ENCODE results near the gene ERF. TPM values are rescaled to one million over a fixed set of nuclear protein-coding genes. Genes with fewer than 3 reads are reported as not detected.

Gene ERF
- total RNA-seq, 1 experiment from 2014 or later, result 32.6 TPM

DNA sequence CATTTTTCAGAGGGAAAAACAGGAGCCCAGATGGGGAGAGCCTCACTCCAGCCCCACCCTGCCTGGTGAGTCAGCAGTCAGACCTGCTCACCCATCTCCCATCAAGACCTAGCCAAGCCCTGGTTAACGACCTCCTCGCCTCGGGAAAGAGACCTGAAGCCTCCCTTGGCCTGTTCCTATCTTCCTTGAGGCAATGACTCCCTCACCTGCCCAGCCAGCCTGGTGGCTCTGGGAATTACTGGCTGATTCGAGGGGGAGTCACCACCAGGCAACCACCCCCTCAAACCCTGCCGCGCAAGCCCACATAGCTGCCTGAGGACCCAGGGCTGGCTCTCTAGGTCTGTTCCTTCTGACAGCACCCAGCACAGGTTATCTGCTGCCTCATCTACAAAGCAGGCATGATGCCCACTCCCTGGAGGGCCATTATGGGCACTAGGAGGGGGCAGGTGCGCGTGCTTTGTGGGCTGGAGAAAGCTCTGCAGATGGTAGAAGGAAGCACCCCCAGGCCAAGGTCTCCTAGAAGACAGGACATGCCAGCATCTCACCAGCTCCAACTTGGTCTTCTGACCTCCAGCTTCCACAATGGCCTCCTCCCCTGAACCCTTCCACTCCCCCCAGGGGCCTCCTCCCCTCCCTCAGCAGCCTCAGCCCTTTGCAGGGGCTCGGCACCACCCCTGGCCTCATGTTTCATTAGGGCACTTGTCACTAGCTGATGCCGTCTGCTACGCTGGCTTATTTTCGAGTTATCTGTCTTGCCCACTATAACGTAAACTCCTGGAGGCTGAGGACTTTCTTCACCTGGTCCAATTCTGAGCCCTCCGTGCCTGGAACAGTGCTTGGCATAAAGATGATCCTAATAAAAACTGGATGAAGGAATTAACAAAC is 47.8 kb downstream of the ERF start:
- H3K27ac ChIP-seq, result peak overlapping the region; percentile 67
- no peak overlapping the region for H3K4me3 ChIP-seq
- no peak for DNase-seq (ENCODE audit: low read depth in 1 of 2, low spot score in 2 of 2)
- H3K27me3 ChIP-seq (replicated peaks), result no peaks in the 10 kb centered on the region
- no peaks in the 10 kb centered on the region; the same call in 1 of the 2 replicates for H3K9me3 ChIP-seq (replicated peaks)
- peaks cover 32% of the 10 kb centered on the region for H3K4me1 ChIP-seq (replicated peaks)
- peaks cover 43% of the 10 kb centered on the region for H3K36me3 ChIP-seq

DNA sequence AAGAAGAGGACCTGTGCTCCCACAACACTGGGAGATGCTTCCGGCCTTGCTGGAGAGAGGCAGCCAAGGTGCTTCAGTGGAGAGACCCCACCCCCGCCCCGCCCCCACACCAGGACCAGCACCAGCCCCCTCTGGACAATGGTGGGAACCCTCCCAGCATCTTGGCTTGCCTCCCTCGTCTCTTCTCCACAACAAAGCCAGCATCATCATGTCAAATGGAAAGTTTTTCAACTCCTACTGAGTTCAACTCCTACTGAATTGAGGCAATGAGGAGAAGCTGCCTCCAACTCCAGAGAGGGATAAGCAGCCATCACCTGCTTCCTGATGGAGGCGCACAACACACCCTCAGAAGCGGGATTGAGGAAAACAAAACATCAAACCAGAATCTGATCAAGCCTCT is 50.3 kb downstream of the ERF start:
- Histone ChIP-seq H3K27ac (no peak overlapping the region), H3K4me3 (no peak overlapping the region), H3K36me3 (peaks cover 42% of the 10 kb centered on the region), H3K4me1 (replicated peaks) (peaks cover 34% of the 10 kb centered on the region), H3K9me3 (replicated peaks) (no peaks in the 10 kb centered on the region; the same call in 1 of the 2 replicates), H3K27me3 (replicated peaks) (no peaks in the 10 kb centered on the region)
- DNase-seq (ENCODE audit: low read depth in 1 of 2, low spot score in 2 of 2), result no peak

DNA sequence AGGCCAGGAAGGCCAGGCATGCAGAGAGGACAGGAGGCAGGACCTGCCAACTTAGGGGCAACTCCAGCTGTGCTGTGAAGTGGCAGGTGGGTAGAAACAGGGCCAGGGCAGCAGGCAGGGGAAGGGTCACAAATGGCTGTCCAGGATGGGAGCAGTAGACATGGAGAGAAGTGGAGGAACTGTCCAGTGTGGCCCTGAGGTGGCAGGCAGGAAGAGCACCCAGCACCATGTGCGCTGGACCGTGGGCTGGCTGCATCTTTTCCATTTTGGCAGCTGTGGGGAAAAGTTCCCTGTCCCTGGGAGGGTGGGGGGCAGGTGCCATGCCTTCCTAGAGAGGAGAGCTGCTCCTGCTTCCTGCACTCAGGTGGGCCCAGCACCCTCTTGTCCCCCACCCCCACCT is 51.2 kb downstream of the ERF start:
- Histone ChIP-seq H3K9me3 (replicated peaks) (no peaks in the 10 kb centered on the region; the same call in 1 of the 2 replicates), H3K4me3 (no peak overlapping the region), H3K27me3 (replicated peaks) (no peaks in the 10 kb centered on the region), H3K36me3 (peaks cover 43% of the 10 kb centered on the region), H3K4me1 (replicated peaks) (peaks cover 32% of the 10 kb centered on the region), H3K27ac (no peak overlapping the region)
- no peak for DNase-seq (ENCODE audit: low read depth in 1 of 2, low spot score in 2 of 2)

DNA sequence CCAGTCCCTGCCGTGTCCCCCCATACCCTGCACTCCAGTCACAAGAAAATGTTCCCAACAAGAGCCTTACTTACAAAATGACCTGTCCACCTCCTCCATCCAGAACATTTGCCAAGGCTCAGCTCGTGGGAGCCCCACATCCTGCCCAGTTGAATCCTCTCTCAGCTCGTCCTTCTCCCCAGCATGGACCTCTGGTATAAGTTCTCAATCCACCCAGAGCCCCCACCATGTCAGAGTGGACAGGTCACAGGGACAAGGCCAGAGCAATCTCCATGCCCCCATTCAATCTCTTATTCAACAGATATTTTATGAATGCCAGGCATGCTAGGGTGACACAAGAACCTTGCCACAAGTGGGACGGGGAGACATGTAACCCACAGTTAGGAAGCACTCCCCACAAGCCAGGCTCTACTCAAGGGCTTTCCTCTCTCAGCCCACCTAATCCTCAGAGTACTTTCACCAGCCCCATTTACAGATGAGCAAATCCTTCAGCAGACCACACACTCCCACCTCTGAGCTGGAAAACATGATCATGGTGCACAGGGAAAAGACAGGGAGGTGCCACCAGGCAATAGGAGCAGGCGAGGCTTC is 52.5 kb downstream of the ERF start:
- Histone ChIP-seq H3K4me1 (replicated peaks) (peaks cover 19% of the 10 kb centered on the region), H3K4me3 (no peak overlapping the region)
- DNase-seq (ENCODE audit: low read depth in 1 of 2, low spot score in 2 of 2), result no peak

DNA sequence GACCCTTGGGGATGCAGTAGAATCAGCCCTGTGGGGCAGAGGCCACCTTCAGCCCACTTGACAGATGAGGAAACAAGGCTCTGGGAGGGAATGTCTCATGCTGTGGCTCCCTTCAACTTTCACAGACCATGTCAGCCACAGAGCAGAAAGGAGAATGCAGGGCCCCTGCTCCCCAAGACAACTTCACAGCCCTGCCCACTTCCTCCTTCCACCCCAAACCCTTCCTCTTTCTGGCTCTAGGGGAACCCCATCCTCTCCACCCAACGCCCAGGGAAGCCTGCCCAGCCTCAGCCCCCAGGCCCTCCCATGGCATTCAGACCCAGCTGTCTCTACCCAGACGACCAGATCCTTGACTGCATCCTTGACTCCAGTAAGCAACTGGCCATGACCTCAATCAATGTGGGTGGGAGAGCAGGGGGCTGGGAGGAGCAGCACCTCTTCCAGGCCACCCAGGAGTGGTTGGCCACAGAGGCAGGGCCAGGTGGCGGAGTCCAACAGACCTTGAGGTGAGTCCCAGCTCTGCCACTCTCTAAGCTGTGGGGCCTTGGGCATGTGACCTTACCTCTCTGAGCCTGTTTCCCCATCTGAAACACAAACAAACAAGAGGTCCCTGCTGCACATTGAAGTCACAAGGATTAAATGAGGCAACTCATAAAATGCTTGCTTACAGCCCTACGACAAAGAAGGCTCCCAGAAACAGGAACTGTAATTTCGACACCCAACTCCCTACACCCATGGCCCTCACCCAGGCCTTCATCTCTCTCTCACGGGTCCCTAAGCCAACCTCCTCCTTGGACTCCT is 53.2 kb downstream of the ERF start:
- no peak overlapping the region for H3K27ac ChIP-seq
- peaks cover 35% of the 10 kb centered on the region for H3K36me3 ChIP-seq

More for the DNA sequence above, 52.5 kb downstream of the ERF start:
- no peak overlapping the region for H3K27ac ChIP-seq
- no peaks in the 10 kb centered on the region for H3K9me3 ChIP-seq (replicated peaks)
- peaks cover 40% of the 10 kb centered on the region for H3K36me3 ChIP-seq
- no peaks in the 10 kb centered on the region for H3K27me3 ChIP-seq (replicated peaks)

DNA sequence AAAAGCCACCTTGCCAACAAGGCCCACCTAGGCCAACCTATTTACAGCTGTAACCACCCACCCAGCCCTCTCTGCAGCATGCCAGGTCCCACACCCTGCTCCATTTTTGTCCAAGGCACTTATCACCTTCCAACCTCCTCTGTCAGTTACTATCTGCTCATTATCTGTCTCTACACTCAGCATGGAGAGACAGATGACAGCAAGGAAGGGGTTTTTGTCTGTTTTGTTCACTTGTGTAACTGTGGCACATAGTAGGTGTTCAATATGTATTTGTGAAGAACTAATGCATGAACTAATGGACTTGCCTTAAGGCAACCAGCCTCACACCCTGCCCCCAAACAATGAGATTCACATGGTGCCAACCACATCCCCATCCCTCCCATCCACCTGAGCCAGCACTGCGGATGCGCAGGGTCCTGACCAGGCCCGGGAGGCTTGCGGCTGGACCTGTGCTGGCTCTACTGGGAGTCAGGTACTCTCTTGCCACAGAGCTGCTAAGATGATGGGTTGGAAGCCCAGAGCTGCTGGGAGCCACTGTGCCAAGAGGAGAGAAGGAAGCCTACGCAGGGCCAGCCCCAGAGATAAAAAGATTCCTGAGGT is 54.7 kb downstream of the ERF start:
- no peaks in the 10 kb centered on the region for H3K9me3 ChIP-seq (replicated peaks)
- no peak overlapping the region for H3K27ac ChIP-seq
- no peak overlapping the region for H3K4me3 ChIP-seq
- H3K36me3 ChIP-seq, result peaks cover 28% of the 10 kb centered on the region
- DNase-seq (ENCODE audit: low read depth in 1 of 2, low spot score in 2 of 2), result no peak
- H3K4me1 ChIP-seq (replicated peaks), result peaks cover 6% of the 10 kb centered on the region; the same call in 1 of the 2 replicates
- H3K27me3 ChIP-seq (replicated peaks), result no peaks in the 10 kb centered on the region

More for the DNA sequence above, 53.2 kb downstream of the ERF start:
- no peak for DNase-seq (ENCODE audit: low read depth in 1 of 2, low spot score in 2 of 2)
- no peaks in the 10 kb centered on the region for H3K27me3 ChIP-seq (replicated peaks)
- H3K4me1 ChIP-seq (replicated peaks), result peaks cover 12% of the 10 kb centered on the region
- no peak overlapping the region for H3K4me3 ChIP-seq
- H3K9me3 ChIP-seq (replicated peaks), result no peaks in the 10 kb centered on the region

DNA sequence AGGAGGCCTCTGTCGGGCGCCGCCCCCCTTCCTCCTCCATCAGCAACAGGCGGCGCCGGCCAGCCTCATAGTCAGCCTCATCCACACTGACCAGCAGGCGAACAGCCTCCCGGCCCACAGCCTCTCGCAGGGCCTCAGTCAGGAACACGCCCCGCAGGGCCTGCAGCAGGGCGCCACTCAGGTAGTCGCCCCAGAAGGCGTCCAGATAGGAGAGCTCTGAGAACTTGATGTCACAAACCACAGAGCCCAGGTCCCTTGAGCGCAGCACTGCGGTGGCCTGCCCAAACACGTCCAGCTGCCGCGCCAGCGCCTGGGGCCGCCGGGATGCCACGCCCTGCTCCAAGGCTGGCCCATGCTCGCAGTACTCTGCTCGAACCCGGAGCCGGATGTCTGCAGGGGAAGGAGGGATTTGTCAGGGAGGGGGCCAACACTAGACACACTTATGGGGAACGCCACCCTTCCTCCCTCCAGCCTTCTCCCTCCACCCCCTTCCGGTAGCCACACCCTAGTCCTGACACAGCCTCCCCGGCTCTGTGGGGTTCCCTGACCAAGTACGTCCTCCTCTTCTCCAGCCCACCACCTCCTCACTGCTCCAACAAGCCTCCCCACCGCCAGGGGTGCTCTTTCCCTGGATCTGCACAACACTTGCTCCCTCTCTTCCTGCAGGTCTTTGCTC is 55.4 kb downstream of the ERF start:
- no peak for DNase-seq (ENCODE audit: low read depth in 1 of 2, low spot score in 2 of 2)
- H3K36me3 ChIP-seq, result peaks cover 24% of the 10 kb centered on the region
- no peak overlapping the region for H3K4me3 ChIP-seq
- H3K27ac ChIP-seq, result no peak overlapping the region
- H3K27me3 ChIP-seq (replicated peaks), result no peaks in the 10 kb centered on the region
- no peaks in the 10 kb centered on the region for H3K9me3 ChIP-seq (replicated peaks)
- peaks cover 6% of the 10 kb centered on the region; the same call in 1 of the 2 replicates for H3K4me1 ChIP-seq (replicated peaks)

DNA sequence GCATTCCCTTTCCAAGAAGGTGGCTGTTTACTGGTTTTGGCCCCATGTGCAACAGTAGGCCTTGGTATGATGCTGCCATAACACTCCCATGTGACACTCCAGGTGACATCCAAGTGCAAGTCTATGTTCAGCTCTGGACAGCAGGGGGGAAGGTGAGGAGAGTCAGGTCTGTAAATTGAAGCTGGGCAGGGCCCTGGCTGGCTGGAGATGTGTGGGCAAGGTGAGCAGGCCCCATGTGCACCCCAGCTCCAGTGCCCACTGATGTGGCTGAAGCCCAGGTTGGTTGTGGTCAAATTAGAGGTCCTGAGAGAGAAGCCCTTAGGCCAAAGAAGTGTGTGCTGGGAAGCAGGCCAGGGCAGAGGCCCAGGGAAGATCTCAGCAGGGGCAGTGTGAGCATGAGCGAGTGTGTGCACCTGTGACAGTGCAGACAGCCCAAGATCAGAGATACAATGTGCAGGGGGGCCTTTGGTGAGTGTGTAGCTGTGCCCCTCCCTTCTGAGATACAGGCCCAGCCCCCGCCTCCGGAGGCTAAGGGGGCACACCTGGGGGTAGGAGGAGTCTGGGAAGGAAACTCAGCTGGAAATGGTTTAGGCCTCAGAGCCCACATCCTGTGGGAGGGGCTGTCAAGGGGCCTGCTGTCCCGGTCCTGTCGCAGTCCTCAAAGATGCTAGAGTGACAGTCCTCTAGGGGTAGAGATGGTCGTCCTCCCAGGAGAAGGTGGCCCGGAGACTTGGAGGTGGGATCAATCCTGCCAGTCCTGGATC is 56.1 kb downstream of the ERF start:
- no peaks in the 10 kb centered on the region for H3K27me3 ChIP-seq (replicated peaks)
- H3K36me3 ChIP-seq, result peaks cover 24% of the 10 kb centered on the region
- DNase-seq (ENCODE audit: low read depth in 1 of 2, low spot score in 2 of 2), result no peak
- no peaks in the 10 kb centered on the region; the same call in 1 of the 2 replicates for H3K9me3 ChIP-seq (replicated peaks)
- no peak overlapping the region for H3K27ac ChIP-seq
- H3K4me1 ChIP-seq (replicated peaks), result peaks cover 6% of the 10 kb centered on the region; the same call in 1 of the 2 replicates
- H3K4me3 ChIP-seq, result no peak overlapping the region

Other genes starting within 250 kb of the ERF start
- not detected in 2 replicates for gene GRIK5, start 184.9 kb downstream of the ERF start, total RNA-seq (2014; rRNA removed; shearing (Covaris generic))
- 20.6 and 23.0 TPM in 2 replicates for gene ZNF574, start 179.0 kb downstream of the ERF start, total RNA-seq (2014; rRNA removed; shearing (Covaris generic))
- gene POU2F2, start 122.7 kb downstream of the ERF start, total RNA-seq (2014; rRNA removed; shearing (Covaris generic)), result 0.05 TPM in 1 of 2 replicates, not detected in the other
- 15.9 and 16.9 TPM in 2 replicates for gene DEDD2, start 37.5 kb downstream of the ERF start, total RNA-seq (2014; rRNA removed; shearing (Covaris generic))
- gene ZNF526, start 34.8 kb downstream of the ERF start, total RNA-seq (2014; rRNA removed; shearing (Covaris generic)), result 5.0 and 10.5 TPM in 2 replicates
- 23.2 and 26.7 TPM in 2 replicates for gene GSK3A, start 12.5 kb downstream of the ERF start, total RNA-seq (2014; rRNA removed; shearing (Covaris generic))
- 13.0 and 21.5 TPM in 2 replicates for gene CIC, start 14.1 kb upstream of the ERF start, total RNA-seq (2014; rRNA removed; shearing (Covaris generic))
- gene PRR19, start 47.0 kb upstream of the ERF start, total RNA-seq (2014; rRNA removed; shearing (Covaris generic)), result 0.55 and 2.5 TPM in 2 replicates
- gene PAFAH1B3, start 47.5 kb upstream of the ERF start, total RNA-seq (2014; rRNA removed; shearing (Covaris generic)), result 17.9 and 23.0 TPM in 2 replicates
- not detected in 2 replicates for gene TMEM145, start 58.2 kb upstream of the ERF start, total RNA-seq (2014; rRNA removed; shearing (Covaris generic))
- 12.1 and 16.1 TPM in 2 replicates for gene MEGF8, start 70.5 kb upstream of the ERF start, total RNA-seq (2014; rRNA removed; shearing (Covaris generic))
- not detected in 2 replicates for gene CNFN, start 135.2 kb upstream of the ERF start, total RNA-seq (2014; rRNA removed; shearing (Covaris generic))
- 3.3 and 7.9 TPM in 2 replicates for gene LIPE, start 172.3 kb upstream of the ERF start, total RNA-seq (2014; rRNA removed; shearing (Covaris generic))
- not detected in 2 replicates for gene CXCL17, start 187.8 kb upstream of the ERF start, total RNA-seq (2014; rRNA removed; shearing (Covaris generic))